Measurements from ENCODE around the gene GMEB2.
A peak's percentile ranks its signal among the peaks of the same experiment; 100 is the strongest.

GMEB2 gene

GRCh38 chr20:63557481-63557891, 69.4 kb downstream of the GMEB2 start:
- no peak for DNase-seq (ENCODE audit: low read depth)

DNA sequence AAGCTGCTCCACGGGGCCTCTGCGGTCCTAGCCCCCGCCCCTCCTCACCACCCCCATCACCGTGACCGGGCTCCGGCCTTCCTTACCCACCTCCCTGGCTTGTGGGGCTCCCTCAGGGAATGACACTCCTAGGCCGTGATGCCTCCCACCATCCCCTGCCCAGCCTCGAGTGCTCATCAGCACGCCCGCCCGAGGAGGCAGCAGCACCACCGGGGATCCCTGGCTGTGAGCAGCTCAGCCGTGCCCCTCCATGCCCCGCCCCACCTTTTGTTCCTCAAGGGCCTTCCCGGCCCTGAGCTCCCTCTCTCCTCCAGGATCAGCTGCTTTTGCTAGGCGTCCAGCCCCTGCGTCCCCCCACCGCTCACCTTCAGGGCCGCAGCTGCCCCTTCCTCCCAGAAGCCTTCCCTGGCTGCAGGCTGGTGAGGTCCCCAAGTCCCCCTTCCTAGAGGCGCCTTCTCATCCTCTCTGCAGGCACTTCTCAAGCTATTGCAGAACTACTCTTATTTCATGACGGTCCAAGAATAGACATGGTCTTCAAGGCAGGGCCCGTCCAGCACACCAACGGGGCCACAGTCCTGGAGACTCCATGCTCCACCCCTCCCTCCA, 69.9 kb downstream of the GMEB2 start:
- DNase-seq (ENCODE audit: low read depth) = no peak
- no peak for TF ChIP-seq MYC (IDR thresholded peaks at IDR 0.05; ENCODE audit: low read depth, low read length)
- no peak overlapping the region for H3K4me3 ChIP-seq (ENCODE audit: low read depth, low read length)

More at GRCh38 chr20:63557481-63557891, 69.4 kb downstream of the GMEB2 start:
- no peak overlapping the region for H3K4me3 ChIP-seq (ENCODE audit: low read depth, low read length)
- TF ChIP-seq POLR2A (IDR thresholded peaks at IDR 0.05; ENCODE audit: extremely low read depth, insufficient read length) (no peak), MYC (IDR thresholded peaks at IDR 0.05; ENCODE audit: low read depth, low read length) (no peak)
- TF ChIP-seq, protein P1, sequence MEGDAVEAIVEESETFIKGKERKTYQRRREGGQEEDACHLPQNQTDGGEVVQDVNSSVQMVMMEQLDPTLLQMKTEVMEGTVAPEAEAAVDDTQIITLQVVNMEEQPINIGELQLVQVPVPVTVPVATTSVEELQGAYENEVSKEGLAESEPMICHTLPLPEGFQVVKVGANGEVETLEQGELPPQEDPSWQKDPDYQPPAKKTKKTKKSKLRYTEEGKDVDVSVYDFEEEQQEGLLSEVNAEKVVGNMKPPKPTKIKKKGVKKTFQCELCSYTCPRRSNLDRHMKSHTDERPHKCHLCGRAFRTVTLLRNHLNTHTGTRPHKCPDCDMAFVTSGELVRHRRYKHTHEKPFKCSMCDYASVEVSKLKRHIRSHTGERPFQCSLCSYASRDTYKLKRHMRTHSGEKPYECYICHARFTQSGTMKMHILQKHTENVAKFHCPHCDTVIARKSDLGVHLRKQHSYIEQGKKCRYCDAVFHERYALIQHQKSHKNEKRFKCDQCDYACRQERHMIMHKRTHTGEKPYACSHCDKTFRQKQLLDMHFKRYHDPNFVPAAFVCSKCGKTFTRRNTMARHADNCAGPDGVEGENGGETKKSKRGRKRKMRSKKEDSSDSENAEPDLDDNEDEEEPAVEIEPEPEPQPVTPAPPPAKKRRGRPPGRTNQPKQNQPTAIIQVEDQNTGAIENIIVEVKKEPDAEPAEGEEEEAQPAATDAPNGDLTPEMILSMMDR (IDR thresholded peaks at IDR 0.05; ENCODE audit: low read depth, low read length) = no peak
- TF ChIP-seq, protein P2, sequence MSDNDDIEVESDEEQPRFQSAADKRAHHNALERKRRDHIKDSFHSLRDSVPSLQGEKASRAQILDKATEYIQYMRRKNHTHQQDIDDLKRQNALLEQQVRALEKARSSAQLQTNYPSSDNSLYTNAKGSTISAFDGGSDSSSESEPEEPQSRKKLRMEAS (IDR thresholded peaks at IDR 0.05; ENCODE audit: low read depth, low read length) = no peak

GRCh38 chr20:63555661-63556381, 71.1 kb downstream of the GMEB2 start:
- DNase-seq (ENCODE audit: low read depth) = no peak
- TF ChIP-seq MYC (IDR thresholded peaks at IDR 0.05; ENCODE audit: low read depth, low read length) (no peak), POLR2A (IDR thresholded peaks at IDR 0.05; ENCODE audit: extremely low read depth, insufficient read length) (no peak)
- no peak overlapping the region for H3K4me3 ChIP-seq (ENCODE audit: low read depth, low read length)

GRCh38 chr20:63554361-63555278, 72.3 kb downstream of the GMEB2 start:
- no peak overlapping the region for H3K4me3 ChIP-seq (ENCODE audit: low read depth, low read length)
- TF ChIP-seq, protein P2 (IDR thresholded peaks at IDR 0.05; ENCODE audit: low read depth, low read length) = no peak
- TF ChIP-seq MYC (IDR thresholded peaks at IDR 0.05; ENCODE audit: low read depth, low read length) (no peak), POLR2A (IDR thresholded peaks at IDR 0.05; ENCODE audit: extremely low read depth, insufficient read length) (no peak)
- TF ChIP-seq, protein P1 (IDR thresholded peaks at IDR 0.05; ENCODE audit: low read depth, low read length) = no peak
- DNase-seq (ENCODE audit: low read depth) = peak; percentile 76

DNA sequence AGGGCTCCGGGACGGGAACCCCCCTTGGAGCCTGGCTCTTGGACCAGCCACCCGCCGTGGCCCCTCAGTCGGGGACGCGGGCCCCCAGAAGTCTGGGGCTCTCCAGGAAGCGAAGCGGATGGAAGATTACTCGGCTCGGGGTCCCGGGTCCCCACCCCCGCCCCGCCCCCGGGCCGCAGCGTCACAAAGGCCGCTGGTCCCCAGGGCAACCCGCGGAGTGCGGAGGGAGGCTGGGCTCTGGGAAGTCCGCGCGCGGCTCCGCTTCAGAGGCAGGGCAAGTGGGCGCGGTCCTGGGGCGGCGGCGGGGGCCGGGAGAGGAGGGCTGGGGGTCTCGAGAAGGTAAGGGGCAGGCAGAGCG, 73.0 kb downstream of the GMEB2 start, which contains the start of gene FNDC11:
Gene FNDC11, plus strand, starts transcription at position 227 of the 358 bp plus-strand sequence. CDS start 1,505 bp downstream, outside the sequence.
- DNase-seq (ENCODE audit: low read depth) = no peak
- H3K4me3 ChIP-seq (ENCODE audit: low read depth, low read length) = no peak within 1 kb of the TSS
- no peak for TF ChIP-seq MYC (IDR thresholded peaks at IDR 0.05; ENCODE audit: low read depth, low read length)
- TF ChIP-seq, protein P1 (IDR thresholded peaks at IDR 0.05; ENCODE audit: low read depth, low read length) = no peak

- H3K4me3 ChIP-seq (ENCODE audit: low read depth, low read length) = no peak overlapping the region
- peak; percentile 55 for DNase-seq (ENCODE audit: low read depth)
- TF ChIP-seq MYC (IDR thresholded peaks at IDR 0.05; ENCODE audit: low read depth, low read length) = no peak
- no peak for TF ChIP-seq POLR2A (IDR thresholded peaks at IDR 0.05; ENCODE audit: extremely low read depth, insufficient read length)
- TF ChIP-seq, protein P1 (IDR thresholded peaks at IDR 0.05; ENCODE audit: low read depth, low read length) = no peak
Observed at GRCh38 chr20:63553251-63553932, 73.5 kb downstream of the GMEB2 start.
